GM12875 (cell line): ENCODE data around the gene NSD1.
"Not testable (repeated sequence)": the region's sequence is repeated elsewhere in the genome, so short reads cannot be mapped to it uniquely, and the experiment has no call there.

Experiments used
- H3K4me3 ChIP-seq: one replicate; pipeline ENCODE4 v1.5.1; 2011; ENCODE audit warnings: low read depth, low read length, control low read depth
- TF ChIP-seq, protein P1 (sequence below): IDR thresholded peaks from 2 replicates; pipeline ENCODE4 v1.5.1; 2011; ENCODE audit warnings: low read depth, mild to moderate bottlenecking, control low read depth, inconsistent platforms, low read length, moderate library complexity, borderline replicate concordance; ENCODE audit not compliant: insufficient read depth

Gene NSD1

DNA sequence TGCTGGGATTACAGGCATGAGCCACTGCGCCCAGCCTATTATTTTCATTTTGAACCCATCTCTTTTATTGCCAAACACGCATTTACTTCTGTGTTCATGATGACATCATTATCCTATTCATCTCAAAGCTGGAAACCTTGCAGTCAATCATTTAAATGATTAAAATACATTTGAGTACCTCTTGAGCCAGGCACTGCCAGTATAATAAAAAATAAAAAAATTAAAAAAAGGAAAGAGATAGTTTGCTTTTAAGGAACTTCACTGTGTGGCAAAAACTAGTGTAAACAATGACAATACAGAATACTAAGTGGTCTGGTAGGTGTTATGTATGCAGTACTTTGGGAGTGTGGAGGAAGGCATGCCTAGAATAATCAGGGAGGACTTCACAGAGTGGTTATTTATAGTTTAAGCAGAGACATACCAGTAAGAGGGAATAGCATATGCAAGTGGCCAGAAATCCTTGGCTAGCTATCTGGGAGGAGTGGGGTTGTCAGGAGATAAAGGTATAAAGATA lies 8.6 kb downstream of the NSD1 start:
- H3K4me3 ChIP-seq = no peak overlapping the region
- TF ChIP-seq, protein P1, sequence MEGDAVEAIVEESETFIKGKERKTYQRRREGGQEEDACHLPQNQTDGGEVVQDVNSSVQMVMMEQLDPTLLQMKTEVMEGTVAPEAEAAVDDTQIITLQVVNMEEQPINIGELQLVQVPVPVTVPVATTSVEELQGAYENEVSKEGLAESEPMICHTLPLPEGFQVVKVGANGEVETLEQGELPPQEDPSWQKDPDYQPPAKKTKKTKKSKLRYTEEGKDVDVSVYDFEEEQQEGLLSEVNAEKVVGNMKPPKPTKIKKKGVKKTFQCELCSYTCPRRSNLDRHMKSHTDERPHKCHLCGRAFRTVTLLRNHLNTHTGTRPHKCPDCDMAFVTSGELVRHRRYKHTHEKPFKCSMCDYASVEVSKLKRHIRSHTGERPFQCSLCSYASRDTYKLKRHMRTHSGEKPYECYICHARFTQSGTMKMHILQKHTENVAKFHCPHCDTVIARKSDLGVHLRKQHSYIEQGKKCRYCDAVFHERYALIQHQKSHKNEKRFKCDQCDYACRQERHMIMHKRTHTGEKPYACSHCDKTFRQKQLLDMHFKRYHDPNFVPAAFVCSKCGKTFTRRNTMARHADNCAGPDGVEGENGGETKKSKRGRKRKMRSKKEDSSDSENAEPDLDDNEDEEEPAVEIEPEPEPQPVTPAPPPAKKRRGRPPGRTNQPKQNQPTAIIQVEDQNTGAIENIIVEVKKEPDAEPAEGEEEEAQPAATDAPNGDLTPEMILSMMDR = no peak

DNA sequence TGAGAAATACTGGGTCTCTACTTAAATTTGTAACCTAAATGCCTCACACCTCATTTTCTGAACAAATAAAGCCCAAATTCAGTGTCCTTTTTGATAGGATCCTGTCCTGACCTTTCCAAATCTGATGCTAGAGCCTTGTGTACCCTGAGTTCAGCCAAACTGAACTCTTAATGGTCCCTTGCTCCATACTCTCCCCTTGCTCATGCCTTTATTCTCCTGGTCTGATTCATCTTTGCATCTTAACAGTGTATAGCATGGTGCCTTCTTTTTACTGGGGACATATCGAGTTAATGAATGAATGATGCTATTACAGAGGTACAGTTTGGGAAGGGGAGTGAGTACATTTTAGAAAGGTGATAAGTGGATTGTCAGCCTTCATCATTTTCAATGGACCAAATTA lies 9.2 kb downstream of the NSD1 start:
- TF ChIP-seq, protein P1 = no peak
- no peak overlapping the region for H3K4me3 ChIP-seq

DNA sequence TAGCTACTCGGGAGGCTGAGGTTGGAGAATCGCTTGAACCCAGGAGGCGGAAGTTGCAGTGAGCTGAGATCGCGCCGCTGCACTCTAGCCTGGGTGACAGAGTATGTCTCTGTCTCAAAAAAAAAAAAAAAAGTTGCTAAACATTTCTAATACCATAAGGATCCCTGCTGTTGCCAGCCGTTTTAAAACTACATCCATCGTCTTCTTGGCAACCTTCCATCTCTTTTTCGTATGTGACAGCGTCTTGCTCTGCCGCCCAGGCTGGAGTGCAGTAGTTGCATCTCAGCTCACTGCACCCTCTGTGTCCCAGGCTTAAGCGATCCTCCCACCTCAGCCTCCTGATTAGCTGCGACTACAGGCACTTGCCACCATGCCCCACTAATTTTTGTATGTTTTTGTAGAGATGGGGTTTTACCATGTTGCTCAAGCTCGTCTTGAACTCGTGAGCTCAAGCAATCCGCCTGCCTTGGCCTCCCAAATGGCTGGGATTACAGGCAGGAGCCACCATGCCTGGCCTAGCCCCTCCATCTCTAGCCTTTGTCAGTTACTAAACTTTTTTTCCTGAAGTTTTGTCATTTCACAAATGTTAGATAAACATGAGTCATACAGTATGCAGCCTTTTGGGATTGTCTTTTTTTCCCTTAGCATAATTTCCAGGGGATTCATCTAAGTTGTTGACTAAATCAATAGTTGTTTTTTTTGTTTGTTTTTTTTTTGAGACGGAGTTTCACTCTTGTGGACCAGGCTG lies 13.5 kb downstream of the NSD1 start:
- TF ChIP-seq, protein P1 = no peak
- H3K4me3 ChIP-seq = no peak overlapping the region

DNA sequence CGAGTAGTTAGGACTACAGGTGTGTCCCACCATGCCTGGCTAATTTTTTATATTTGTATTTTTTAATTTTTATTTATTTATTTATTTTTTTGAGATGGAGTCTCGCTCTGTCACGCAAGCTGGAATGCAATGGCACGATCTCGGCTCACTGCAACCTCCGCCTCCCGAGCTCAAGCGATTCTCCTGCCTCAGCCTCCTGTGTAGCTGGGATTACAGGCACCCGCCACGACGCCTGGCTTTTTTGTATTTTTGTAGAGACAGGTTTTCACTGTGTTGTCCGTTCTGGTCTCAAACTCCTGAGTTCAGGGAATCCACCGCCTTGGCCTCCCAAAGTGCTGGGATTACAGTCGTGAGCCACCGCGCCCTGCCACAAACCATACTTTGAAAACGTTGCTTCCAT lies 16.5 kb downstream of the NSD1 start:
- not testable (repeated sequence) for H3K4me3 ChIP-seq

DNA sequence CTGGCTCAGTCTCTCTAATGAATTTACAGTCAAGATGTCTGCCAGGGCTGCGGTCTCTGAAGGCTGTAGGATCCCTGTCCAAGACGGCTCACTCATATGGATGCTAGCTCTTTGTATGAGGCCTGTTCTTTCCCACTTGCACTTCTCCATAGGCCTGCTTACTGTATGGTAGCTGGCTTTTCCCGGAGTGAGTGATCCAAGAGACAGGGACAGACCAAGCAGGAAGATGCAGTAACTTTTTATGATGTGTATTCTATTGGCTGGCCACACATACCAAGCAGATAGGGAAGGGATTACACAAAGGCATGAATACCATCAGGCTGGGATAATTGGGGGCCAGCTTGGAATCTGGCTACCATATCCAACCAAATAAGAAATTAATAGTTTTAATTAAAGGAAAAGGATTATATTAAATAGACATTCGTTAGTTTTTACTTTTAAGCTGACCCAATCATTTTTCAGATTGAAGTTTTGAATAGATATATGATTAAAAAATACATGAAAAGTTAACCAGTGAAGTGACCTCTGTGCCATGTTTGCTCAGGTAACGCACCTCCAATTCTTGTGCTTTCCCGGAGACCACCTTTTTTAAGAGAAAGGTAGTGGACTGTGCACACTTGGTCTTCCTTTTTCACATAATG lies 20.6 kb downstream of the NSD1 start:
- H3K4me3 ChIP-seq = no peak overlapping the region
- TF ChIP-seq, protein P1 = no peak

DNA sequence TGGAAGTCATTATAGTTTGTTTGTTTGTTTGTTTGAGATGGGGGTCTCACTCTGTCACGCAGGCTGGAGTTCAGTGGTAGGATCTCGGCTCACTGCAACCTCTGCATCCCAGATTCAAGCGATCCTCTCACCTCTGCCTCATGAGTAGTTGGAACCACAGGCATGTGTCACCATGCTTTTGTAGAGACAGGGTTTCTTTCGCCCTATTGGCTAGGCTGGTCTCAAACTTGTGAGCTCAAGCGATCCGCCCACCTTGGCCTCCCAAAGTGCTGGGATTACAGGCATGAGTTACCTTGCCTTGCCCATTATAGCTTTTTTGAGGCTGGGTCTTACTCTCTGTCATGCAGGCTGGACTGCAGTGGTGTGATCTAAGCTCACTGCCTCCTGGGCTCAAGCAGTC lies 28.8 kb downstream of the NSD1 start:
- H3K4me3 ChIP-seq = no peak overlapping the region
- TF ChIP-seq, protein P1 = no peak

DNA sequence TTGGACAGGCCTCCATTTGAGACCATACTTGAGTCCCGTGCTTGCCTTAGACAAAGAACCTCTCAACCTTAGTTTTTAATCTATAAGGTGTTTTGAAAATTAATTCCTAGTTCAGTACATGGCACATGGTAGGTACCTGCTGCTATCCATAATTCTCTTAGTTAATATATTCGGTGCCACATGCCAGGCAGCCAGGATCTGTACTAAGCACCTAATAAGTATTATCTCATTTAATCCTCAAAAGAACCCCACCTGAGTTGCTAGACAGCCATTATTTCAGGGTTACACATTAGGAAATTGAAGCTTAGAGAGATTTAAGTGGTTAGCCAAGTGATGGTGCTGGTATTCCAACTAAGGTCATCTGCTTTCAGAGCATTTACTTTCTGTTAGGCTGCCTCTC lies 29.9 kb downstream of the NSD1 start:
- no peak overlapping the region for H3K4me3 ChIP-seq
- TF ChIP-seq, protein P1 = no peak

DNA sequence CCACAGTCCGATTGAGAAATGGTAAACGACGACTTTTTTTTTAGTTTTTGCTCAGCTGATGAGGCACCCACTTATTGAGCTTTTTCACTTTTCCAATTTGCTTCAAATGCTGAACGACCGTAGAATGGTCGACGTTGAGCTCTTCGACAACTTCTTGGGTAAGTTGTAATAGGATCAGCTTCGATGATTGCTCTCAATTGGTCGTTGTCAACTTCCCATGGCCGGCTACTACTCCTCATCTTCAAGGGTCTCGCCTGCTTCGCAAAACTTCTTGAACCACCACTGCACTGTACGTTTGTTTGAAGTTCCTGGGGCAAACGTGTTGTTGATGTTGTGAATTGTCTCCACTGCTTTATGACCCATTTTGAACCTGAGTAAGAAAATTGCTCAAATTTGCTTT lies 35.7 kb downstream of the NSD1 start:
- H3K4me3 ChIP-seq = no peak overlapping the region
- TF ChIP-seq, protein P1 = no peak
